HPDE6-E6E7 (cell line): ENCODE results near the gene SRL.

Source experiments
- DNase-seq: peaks from one replicate; pipeline ENCODE4 v3.0.0; 2011; ENCODE audit warnings: missing footprints; ENCODE audit errors: extremely low spot score

The SRL gene

DNA sequence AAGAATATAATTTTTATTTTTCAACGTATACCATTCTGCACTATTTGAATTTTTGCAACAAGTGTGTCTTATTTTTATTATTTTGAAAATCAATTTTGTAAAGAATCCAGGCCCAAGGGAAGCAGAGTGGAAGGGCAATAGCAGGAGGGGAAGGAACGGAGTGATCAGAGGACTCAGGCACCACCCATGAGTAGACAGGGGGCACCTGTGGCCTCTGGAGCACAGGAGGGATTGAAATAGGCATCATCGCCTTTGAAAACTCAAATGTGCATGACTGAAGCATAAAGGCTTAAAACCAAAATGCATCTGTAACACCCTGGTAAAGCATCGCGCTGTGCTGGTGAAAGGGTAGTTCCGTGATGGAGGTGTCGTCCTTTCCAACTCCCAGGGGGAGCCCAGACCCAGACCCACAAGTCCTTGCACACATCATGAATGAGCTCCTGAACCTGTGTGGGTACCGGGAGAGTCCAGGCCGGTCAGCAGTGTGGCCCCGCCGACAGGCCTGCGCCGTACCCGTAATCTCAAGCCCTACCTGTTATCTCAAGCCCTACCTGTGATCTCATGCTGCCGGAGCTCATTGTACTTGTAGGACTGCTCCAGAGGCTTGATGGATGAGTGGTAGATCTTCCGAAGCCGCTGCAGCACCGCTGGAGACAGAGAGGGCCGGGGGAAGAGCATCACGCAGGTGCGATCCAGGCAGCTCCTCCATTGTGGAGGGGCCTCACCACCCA is 39.1 kb downstream of the SRL start:
- no peak for DNase-seq

DNA sequence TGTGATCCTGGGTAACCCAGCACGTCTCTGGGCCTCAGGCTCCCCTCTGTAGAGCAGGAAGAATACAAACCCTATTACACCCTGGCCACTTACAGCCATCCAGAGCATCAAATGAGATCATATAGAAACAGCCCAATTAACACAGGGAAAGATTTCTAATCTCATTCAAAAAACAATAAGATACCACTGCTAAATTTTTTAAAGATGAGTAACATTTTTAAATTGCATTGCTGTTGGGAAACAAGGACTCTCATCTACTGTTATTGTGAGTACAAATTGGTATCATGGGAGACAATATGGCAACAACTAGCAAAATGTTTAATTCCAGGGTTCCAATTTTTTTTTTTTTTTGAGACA is 41.1 kb downstream of the SRL start:
- no peak for DNase-seq

DNA sequence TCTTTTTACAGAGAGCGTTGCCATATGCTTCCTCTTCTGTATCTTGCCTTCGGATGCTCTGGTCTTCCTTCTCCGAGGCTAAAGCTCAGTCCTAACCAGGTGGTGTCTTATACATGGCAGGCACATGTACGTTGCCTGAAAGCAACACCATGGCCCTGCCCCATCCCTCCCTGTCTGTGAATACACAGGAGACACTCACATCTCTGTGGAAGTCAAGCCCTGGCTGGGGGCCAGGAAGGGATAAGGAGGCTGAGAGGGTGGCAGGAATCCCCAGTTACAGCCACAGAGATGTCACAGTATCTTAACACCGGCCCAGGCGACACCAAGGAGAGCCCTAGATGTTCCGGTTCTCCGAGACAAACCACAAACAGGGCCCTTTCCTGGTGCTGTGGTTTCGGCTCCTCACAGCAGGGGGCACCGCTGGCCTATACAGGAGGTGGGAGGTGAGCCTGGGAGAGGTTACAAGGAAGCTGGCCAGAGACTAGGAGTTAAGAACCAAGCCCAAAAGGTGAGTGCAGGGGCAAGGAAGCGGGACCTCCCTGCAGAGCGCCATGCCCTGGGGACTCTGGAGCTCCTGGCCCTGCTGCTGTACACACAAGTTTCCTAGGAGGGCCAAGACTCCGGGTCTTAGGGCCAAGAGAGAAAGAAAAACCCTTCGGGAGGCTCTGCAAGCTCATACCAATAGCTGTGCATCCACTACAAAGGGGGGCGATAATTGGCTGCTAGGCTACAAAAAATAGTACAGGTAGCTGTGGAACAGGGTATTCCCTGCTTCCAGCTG is 41.7 kb downstream of the SRL start:
- DNase-seq, result peak; percentile 72

DNA sequence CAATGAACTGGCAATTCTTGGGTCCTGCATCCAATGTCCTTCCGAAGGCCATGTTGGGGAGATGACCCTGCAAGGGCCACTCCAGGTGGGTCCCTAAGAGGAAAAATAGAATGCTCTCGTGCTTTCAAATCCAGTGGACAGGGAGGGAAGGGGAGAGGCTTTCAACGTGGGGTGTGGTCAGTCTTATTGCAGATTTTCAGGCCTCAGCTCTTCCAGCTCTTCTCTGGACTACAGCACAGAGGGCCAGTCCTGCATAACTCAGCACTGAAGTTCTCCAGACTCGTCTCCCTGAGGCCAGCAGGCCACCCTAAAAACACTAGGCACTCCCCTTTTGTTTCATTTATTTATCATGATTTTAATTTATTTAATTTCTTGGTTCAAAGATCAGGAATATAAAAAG is 43.1 kb downstream of the SRL start:
- DNase-seq, result no peak

DNA sequence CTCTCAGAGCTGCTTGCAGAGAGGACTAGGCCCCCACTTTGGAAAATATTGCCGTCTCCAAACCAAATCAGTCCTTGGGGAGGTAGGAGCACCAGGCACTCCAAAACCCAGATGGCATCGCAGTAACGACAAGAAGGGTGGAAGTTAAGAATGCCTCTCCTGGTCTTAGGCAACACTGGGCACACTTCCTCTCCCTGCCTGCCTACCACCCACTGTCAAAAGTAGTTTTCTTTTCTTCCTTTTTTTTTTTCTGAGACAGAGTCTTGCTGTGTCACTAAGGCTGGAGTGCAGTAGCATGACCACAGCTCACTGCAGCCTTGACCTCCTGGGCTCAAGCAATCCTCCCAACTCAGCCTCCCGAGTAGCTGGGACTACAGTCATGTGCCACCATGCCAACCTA is 47.2 kb downstream of the SRL start:
- no peak for DNase-seq

DNA sequence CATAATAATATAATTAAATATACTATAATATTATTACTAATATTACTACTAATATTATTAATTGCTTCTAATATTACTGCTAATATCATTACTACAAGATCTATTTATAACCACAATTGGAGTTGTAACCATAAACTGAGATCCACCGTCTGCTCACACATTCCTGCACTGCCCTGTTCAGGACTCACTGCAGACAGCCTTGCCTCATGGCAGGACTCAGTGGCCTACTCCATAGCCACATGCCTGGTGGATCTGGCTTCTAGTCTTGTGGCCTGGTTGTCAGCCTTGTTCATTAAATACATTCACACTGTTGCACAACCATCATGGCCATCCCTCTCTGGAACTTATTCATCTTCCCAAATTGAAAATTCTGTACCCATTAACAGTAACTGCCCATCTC is 48.0 kb downstream of the SRL start:
- DNase-seq, result no peak

DNA sequence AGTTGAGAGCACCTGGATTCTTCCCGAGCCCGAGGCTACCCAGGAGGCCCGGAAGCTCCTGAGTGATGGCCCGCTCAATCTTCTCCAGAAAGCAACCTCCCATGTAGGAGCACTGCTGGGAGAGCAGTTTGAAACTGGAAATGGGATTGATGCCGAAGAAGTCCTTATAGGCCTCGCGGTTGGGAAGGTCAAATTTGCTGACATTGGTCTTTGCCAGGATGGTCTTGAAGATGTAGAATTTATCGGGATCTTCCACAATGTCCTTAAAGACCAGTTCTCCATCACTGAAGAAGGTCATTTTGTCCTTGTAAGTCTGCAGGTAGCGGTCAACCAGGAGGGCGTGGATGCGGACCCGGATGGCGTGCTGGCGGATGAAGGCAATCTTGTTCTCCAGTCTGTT is 49.7 kb downstream of the SRL start:
- DNase-seq, result no peak

DNA sequence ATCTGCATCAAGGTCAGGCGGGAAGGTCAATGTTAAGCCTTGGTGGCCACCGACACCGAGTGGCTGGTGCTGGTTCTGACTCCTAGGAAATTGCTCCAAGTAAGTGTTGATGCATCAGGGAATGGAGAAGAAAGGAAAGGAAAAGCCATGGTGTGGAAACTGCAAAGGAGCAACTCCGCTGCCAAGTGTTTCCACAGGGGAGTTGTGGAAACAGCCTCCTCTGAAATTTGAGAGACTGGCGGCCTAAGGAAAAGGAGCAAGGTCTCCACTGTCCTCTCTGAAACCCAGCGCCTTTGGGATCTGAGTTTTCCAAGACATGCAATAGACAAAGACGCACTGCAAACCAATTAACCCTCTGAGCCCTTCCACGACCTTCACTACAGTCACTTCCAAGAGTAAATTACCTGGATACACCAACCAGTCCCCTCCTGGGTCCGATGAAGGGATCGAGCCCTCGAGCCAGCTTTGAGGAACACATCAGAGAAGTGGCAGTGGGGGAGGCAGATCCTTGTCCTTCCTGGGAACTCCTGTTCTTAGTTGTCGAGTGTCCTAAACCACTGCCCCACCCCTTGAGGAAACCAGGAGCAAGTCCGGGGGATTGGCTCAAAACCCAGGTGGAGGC is 51.1 kb downstream of the SRL start:
- no peak for DNase-seq

DNA sequence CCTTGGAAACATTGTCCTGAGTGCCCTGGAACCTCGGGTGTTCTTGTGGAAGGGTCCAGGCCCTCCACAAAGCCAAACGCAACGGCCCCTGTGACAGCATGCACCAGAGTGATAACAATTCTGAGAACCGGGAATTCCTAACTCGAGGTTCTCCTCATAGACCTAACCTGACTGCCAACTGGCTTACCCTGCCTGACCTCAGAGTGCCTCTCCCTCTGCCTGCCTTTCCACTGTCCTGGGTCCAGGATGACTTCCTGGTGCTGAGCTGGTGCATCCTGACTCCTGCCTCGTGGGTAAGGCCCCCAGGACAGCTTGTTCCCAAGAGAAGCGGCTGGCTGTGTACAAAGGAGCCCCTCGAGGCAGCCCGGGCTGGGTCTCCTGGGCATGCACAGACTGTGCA is 51.8 kb downstream of the SRL start:
- no peak for DNase-seq

DNA sequence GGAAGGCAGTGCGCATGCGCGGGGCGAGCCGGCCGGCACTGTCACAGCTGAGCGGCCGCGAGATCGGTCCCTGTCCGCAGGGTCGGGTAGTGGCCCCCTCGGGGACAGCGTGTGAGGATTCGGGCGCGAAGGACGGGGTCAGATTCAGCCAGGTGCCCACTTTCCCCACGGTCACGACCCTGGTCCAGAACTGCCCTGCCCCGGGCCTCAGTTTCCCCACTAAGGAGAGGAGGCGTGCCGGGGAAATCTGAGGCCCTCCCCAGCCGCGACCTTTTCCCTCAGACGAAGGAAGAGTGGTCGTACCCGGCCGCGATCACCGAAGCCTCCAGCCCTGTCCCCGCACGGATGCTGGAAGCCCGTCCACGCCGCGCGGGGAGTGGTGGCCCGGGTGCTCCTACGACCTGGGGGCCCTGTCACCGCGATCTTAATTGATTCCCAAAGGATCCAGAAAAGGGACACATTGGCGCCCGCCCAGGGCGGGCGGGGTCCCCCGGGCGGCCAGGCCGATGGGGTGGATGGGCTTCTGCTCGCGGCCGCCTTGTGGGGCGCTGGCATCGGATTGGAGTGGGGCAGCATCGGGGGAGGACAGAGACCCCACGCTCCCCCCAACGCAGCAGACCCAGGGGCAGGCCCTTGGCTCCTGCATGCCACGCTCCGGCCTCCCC is 57.7 kb downstream of the SRL start:
- DNase-seq, result no peak

DNA sequence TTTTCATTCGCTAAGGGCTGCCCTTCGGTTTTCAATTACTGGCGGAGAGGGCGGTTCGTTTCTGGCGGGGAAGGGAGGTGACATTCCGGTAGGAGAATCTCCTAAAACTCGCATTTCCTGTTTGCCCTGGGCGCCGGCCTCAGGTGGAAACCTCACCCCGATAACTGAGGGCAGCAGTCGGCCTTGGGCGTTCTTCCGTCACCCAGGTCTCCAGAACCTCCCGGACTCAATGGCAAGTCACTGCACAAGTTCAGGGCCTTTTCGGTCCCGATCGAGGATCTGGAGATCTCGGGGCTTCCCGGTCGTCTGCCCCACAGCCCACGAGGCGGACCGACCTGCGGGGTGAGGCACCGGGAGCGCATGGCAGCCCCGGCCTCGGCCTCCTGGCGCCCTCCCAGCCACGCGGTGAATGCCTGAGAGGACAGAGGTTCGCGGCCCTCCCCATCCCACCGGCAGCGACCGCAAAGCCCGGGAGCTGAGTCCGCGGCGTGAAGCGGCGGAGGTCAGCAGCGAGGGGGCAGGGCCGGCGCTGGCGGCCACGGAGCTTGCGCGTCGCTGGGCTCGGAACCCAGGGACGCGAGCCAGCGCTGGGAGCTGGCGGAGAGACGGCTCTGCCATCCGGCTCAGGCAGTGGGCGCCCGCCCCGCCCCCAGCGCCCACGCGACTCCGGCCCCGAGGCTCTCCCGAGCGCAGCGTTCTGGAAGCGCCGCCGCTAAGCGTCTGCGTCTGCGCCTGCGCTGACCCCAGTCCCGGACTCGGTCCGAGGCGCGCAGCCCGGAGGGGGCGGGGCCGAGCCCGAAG is 58.4 kb downstream of the SRL start:
- peak; percentile 97 for DNase-seq

DNA sequence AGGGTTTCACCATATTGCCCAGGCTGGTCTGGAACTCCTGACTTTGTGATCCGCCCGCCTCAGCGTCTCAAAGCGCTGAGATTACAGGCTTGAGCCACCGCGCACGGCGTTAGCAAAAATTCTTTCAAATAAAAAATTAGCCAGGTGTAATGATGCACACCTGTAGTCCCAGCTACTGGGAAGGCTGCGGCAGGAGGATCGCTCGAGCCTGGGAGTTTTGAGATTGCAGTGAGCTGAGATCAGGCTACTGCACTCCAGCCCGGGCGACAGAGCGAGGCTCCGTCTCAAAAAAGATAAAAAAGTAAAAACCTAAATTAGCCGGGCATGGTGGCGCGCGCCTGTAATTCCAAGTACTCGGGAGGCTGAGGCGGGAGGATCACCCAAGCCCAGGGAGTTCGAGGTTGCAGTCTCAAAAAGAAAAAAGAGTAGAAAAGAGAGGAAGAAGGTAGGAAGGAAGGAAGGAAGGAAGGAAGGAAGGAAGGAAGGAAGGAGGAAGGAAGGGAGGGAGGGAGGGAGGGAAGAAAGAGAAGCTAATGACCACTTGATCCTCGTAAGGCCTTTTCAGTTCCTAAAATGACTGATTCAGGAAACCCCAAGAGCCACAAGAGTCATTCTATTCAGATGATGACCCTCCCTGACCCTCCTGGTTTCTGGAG is 59.2 kb downstream of the SRL start:
- no peak for DNase-seq

DNA sequence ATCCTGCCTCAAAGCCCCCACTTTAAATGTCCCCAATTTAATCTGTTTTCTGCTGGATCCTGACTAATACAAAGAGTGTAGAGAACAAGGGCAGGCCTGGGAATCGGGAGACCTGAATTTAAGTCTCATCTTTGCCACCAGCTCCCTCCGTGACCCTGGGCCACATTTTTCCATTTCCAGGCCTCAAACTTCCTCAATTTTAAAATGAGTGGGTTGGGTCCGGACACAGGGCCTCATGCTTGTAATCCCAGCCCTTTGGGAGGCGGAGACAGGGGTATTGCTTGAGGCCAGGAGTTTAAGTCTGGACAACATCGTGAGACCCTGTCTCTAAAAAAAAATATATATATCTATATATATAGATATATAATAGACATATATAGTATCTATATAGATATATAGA is 61.4 kb downstream of the SRL start:
- DNase-seq, result no peak

DNA sequence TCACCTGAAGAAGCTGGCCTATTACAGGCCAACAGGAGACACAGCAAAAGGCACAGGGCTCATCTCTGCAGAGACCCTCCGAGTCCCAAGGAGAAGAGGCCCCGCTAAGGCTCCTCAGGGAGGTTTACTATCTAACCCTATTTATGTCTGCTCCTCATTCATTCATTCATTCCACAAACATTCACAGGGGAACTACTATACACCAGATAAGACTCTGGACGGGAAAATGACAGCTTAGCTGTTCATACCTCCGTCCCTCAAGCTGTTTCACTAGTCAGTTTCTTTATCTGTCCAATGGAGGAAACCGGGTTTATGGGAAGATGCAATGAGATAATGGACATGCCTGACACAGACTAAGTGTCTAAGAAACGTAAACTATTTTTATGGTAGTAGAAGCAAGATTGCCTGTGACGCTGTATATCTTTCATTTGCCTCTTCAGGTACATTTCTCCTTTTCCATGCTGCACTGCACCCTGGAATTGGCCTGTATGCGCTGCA is 62.1 kb downstream of the SRL start:
- no peak for DNase-seq

DNA sequence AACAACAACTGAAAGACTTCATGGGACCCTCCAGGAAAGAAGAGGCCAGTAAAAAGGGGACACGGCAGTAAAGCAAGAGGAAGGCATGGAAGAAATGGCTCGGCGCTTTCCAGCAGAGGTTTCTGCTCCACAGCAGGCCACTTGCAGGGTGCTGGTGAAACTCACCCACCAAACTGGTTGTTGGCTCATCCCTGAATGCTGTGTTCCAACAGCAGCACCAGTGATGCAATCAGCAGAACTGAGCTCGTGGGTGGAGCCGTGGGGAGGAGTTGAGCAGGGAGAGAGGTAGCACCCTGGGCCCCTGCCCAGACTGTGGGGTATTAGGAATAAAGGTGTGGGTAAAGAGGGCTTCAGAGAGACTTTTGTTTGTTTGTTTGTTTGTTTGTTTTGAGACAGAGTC is 62.9 kb downstream of the SRL start:
- DNase-seq, result peak; percentile 63

DNA sequence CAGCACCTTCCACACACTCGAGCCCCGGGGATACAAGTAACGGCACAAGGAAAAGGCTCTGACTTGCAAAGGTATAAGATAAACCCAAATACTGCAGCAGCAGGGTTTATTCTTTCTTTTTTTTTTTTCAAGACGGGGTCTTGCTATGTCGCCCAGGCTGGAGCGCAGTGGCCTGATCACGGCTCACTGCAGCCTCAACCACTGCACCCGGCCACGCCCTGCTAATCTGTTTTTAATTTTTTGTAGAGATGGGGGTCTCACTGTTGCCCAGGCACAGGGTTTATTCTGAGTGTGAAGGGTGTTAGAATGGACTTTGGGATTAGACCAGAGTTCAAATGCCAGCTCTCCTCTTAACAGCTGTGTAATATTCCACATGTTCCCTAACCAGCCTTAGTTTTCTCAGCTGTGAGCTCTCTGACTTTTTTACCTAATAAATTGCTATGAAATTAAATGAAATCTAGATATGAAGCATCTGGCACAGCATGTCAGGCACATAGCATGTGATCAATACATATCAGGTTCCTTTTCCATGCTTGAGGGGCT is 63.3 kb downstream of the SRL start:
- no peak for DNase-seq

DNA sequence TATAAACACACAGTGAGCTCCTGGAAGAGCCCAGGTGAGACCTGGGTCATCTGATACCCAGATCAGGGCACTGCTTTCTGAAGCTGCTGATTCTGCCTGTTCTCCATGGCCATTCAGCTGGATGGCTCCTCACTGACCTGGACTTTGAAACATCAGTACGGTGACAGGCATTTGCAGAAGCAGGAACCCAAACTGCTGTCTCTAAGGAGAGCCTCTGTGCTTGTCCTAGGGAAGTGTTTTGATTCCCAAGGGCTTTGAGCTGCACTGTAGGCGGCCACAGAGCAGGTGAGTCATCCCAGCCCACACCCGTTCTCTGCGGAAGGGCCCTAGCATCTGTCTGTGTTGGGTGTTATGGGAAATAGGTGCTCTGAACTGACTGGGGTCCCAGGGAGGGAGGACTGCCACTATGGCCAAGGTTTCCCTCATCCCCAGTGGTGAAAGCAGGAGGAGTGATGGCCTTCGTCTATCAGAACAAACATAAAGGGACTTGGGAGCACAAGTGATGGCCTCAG is 64.9 kb downstream of the SRL start:
- peak; percentile 67 for DNase-seq

DNA sequence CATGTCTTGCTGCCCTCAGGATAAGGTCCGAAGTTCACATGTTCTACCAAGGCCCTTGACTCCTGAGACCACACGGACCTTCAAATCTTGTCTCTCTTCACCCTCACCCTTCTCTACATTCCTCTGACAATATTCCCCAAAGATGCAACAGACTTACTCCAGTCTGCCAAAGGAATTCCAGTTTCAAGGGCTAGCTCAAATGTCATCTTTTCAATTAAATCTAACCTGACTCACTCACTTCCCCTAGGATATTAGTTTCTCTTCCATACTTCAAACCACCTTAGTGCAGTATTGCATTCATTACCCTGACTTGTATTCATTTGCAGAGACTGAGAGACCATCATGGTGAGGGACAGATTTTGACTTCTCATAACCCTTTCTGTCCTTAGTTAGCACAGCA is 66.0 kb downstream of the SRL start:
- no peak for DNase-seq

DNA sequence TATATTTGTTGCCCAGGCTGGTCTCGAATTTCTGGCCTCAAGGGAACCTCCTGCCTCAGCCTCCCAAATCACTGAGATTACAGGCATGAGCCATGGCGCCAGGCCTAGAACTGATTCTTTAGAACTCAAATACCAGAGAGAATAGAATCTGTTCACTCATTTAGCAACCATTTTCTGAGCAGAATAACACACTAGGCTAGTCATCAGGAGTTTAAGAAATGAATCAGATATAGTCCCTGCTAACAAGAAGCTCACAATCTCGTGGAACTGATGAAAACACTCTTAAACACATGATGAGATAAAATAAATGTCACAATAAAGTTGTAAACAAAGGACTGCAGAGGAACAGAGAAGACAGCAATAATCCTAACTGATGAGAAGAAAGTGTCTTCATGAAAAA is 69.8 kb downstream of the SRL start:
- no peak for DNase-seq

DNA sequence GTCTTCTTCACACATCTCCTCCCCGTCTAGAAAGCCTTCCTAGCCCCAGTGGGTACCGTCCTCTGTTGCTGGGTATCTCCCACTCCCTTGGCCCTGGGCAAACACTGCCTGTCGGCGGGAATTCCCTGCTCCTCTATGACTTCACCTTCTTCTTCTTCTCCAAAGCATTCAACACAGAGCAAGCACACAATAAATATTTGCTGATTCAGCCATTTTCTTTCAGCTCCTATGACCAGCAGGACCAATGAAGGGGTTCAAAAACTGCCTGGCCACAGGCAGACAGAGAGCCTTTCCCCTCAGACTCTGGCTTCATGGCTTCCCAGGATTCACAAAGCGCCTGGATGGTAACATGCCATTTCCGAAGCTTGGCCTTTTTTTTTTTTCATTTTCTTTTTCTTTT is 72.5 kb downstream of the SRL start:
- no peak for DNase-seq

DNA sequence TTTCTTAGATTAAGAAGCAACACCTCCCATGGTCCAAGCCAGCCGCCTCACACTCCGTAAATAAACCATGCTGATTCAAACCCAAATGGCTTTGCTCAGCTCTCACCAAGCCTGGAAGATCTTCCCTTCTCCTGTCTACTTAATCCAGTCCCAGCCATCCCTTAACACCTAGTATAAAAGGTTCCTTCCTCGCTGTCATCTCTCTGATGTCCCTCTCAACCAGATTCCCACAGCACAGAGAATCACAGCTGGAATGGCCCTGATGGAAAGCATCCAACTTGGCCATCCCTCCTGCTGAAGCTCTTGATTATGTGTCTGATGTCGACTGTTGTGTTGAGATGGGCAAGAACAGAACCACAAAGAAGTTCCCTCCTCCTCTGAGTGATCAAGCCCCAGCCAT is 75.1 kb downstream of the SRL start:
- DNase-seq, result no peak
